H9 (cell line): ENCODE results near the gene FGD6. TPM values are rescaled to one million over a fixed set of nuclear protein-coding genes. Genes with fewer than 3 reads are reported as not detected.

Experiments
- DNase-seq: peaks from one replicate; pipeline ENCODE4 v3.0.0-alpha.2; 2017
- H2AFZ ChIP-seq: one replicate; pipeline ENCODE4 v1.6.1; 2013; ENCODE audit warnings: mild to moderate bottlenecking, low read length, control low read depth, moderate library complexity
- H2AK5ac ChIP-seq: 2 replicates; pipeline ENCODE4 v1.6.1; 2013; ENCODE audit warnings: low read length, control low read depth, mixed read lengths; ENCODE audit not compliant: insufficient read length
- H2BK120ac ChIP-seq: one replicate; pipeline ENCODE4 v1.6.1; 2013; ENCODE audit warnings: low read depth, mild to moderate bottlenecking, low read length, control low read depth, inconsistent platforms; ENCODE audit not compliant: poor library complexity, severe bottlenecking
- H2BK12ac ChIP-seq: 2 replicates; pipeline ENCODE4 v1.6.1; 2013; ENCODE audit warnings: low read length, control low read depth, mixed read lengths, low read depth; ENCODE audit not compliant: insufficient read length
- H2BK15ac ChIP-seq: 2 replicates; pipeline ENCODE4 v1.6.1; 2013; ENCODE audit warnings: low read depth, low read length, control low read depth
- H2BK20ac ChIP-seq: one replicate; pipeline ENCODE4 v1.6.1; 2013; ENCODE audit warnings: low read depth, mild to moderate bottlenecking, low read length, control low read depth, inconsistent platforms; ENCODE audit not compliant: poor library complexity, severe bottlenecking
- H2BK5ac ChIP-seq: 2 replicates; pipeline ENCODE4 v1.6.1; 2013; ENCODE audit warnings: low read length, control low read depth, mixed read lengths; ENCODE audit not compliant: insufficient read length
- H3K14ac ChIP-seq: 2 replicates; pipeline ENCODE4 v1.6.1; 2013; ENCODE audit warnings: low read length, control low read depth; ENCODE audit not compliant: insufficient read depth
- H3K18ac ChIP-seq: 2 replicates; pipeline ENCODE4 v1.6.1; 2013; ENCODE audit warnings: low read depth, mild to moderate bottlenecking, mixed read lengths, low read length, control low read depth; ENCODE audit not compliant: insufficient read length
- H3K23ac ChIP-seq: 2 replicates; pipeline ENCODE4 v1.6.1; 2013; ENCODE audit warnings: low read length, control low read depth, mixed read lengths, low read depth; ENCODE audit not compliant: insufficient read length
- H3K23me2 ChIP-seq: 2 replicates; pipeline ENCODE4 v1.6.1; 2013; ENCODE audit warnings: low read depth, mild to moderate bottlenecking, mixed read lengths, low read length, control low read depth; ENCODE audit not compliant: insufficient read length, poor library complexity, severe bottlenecking
- H3K27ac ChIP-seq: 2 replicates; pipeline ENCODE4 v1.5.1; 2013; ENCODE audit warnings: low read length, control low read depth, mixed read lengths, low read depth; ENCODE audit not compliant: insufficient read length
- H3K27me3 ChIP-seq: 2 replicates; pipeline ENCODE4 v1.6.1; 2013; ENCODE audit warnings: low read length, control low read depth, inconsistent platforms; ENCODE audit not compliant: insufficient read depth
- H3K4ac ChIP-seq: 2 replicates; pipeline ENCODE4 v1.6.1; 2013; ENCODE audit warnings: low read depth, mild to moderate bottlenecking, control low read depth, inconsistent platforms, low read length, moderate library complexity
- H3K4me1 ChIP-seq: 2 replicates; pipeline ENCODE4 v1.6.1; 2013; ENCODE audit warnings: low read length, control low read depth, inconsistent platforms; ENCODE audit not compliant: insufficient read depth
- H3K4me2 ChIP-seq: 2 replicates; pipeline ENCODE4 v1.6.1; 2013; ENCODE audit warnings: low read length, control low read depth, mixed read lengths; ENCODE audit not compliant: insufficient read length, insufficient read depth
- H3K56ac ChIP-seq: 2 replicates; pipeline ENCODE4 v1.6.1; 2013; ENCODE audit warnings: low read depth, mild to moderate bottlenecking, mixed read lengths, low read length, control low read depth; ENCODE audit not compliant: insufficient read length
- H3K79me1 ChIP-seq: 2 replicates; pipeline ENCODE4 v1.6.1; 2013; ENCODE audit warnings: low read depth, mild to moderate bottlenecking, moderate library complexity, low read length, control low read depth, inconsistent platforms; ENCODE audit not compliant: insufficient read depth, poor library complexity, severe bottlenecking
- H3K79me2 ChIP-seq: 2 replicates; pipeline ENCODE4 v1.6.1; 2013; ENCODE audit warnings: low read length, control low read depth, inconsistent platforms; ENCODE audit not compliant: insufficient read depth
- H3K9ac ChIP-seq: 2 replicates; pipeline ENCODE4 v1.6.1; 2013; ENCODE audit warnings: low read length, control low read depth, mixed read lengths; ENCODE audit not compliant: insufficient read length; ENCODE audit errors: extremely low read depth
- H3K9me3 ChIP-seq: one replicate; pipeline ENCODE4 v1.6.1; 2013; ENCODE audit warnings: low read depth, low read length, inconsistent platforms; ENCODE audit not compliant: control insufficient read depth
- H3T11ph ChIP-seq: one replicate; pipeline ENCODE4 v1.6.1; 2013; ENCODE audit warnings: mild to moderate bottlenecking, low read length, control low read depth, inconsistent platforms
- H4K20me1 ChIP-seq: one replicate; pipeline ENCODE4 v1.6.1; 2013; ENCODE audit not compliant: control insufficient read depth, insufficient read length, insufficient read depth
- H4K5ac ChIP-seq: 2 replicates; pipeline ENCODE4 v1.6.1; 2013; ENCODE audit warnings: low read depth, mild to moderate bottlenecking, mixed read lengths, low read length, control low read depth; ENCODE audit not compliant: insufficient read length
- H4K8ac ChIP-seq: replicated peaks from 2 replicates; pipeline ENCODE4 v1.6.1; 2013; ENCODE audit warnings: low read length, control low read depth, mixed read lengths, low read depth; ENCODE audit not compliant: insufficient read length
- H4K91ac ChIP-seq: 2 replicates; pipeline ENCODE4 v1.6.1; 2013; ENCODE audit warnings: low read depth, mild to moderate bottlenecking, moderate library complexity, mixed read lengths, low read length, control low read depth; ENCODE audit not compliant: insufficient read length
- H3K27ac Mint-ChIP-seq, 3 experiments: 2 replicates in 2 of 3; 3 replicates in 1 of 3; pipeline ENCODE4 v1.8.0; 2020 to 2021; ENCODE audit warnings: mixed read lengths in 3 of 3, mild to moderate bottlenecking in 1 of 3, moderate library complexity in 1 of 3
- H3K27me3 Mint-ChIP-seq: 2 replicates; pipeline ENCODE4 v1.8.0; 2021; ENCODE audit warnings: low read depth, mild to moderate bottlenecking, moderate library complexity, mixed read lengths
- H3K36me3 Mint-ChIP-seq, 3 experiments: 2 replicates in 2 of 3; 3 replicates in 1 of 3; pipeline ENCODE4 v1.8.0; 2020 to 2021; ENCODE audit warnings: low read depth in 3 of 3, mixed read lengths in 3 of 3; ENCODE audit not compliant: insufficient read depth in 1 of 3
- H3K4me1 Mint-ChIP-seq, 2 experiments: 2 replicates each; pipeline ENCODE4 v1.8.0; 2020; ENCODE audit warnings: mixed read lengths in 2 of 2
- H3K4me3 Mint-ChIP-seq, 2 experiments: 2 replicates in 1 of 2; 3 replicates in 1 of 2; pipeline ENCODE4 v1.8.0; 2020 to 2021; ENCODE audit warnings: mild to moderate bottlenecking in 2 of 2, mixed read lengths in 2 of 2, moderate library complexity in 1 of 2
- H3K9me3 Mint-ChIP-seq, 2 experiments: 2 replicates in 1 of 2; 3 replicates in 1 of 2; pipeline ENCODE4 v1.8.0; 2020; ENCODE audit warnings: mild to moderate bottlenecking in 2 of 2, mixed read lengths in 2 of 2, moderate library complexity in 1 of 2
- WGBS: extraction: QIAGEN DNeasy Blood & Tissue Kit; methylation state at CpG from one replicate; pipeline ENCODE4 v1.1.7; 2013; ENCODE audit warnings: missing lambda C conversion rate, low lambda C conversion rate, mixed read lengths; ENCODE audit not compliant: insufficient read length; ENCODE audit errors: extremely low coverage; 5-methylcytosine and 5-hydroxymethylcytosine counted together
- total RNA-seq: library from RNA; stranded (reverse); gene quantifications from 2 replicates; pipeline ENCODE4 v1.2.1, GENCODE V29; 2021
- TF ChIP-seq, protein P1 (sequence below): fragments of 200-600 bp; sonication (generic); conservative IDR thresholded peaks from 3 replicates; pipeline ENCODE4 v1.8.0; 2021; ENCODE audit warnings: antibody characterized with exemption, mild to moderate bottlenecking

Gene FGD6
- total RNA-seq, 1 experiment from 2014 or later, result 39.5 TPM

DNA sequence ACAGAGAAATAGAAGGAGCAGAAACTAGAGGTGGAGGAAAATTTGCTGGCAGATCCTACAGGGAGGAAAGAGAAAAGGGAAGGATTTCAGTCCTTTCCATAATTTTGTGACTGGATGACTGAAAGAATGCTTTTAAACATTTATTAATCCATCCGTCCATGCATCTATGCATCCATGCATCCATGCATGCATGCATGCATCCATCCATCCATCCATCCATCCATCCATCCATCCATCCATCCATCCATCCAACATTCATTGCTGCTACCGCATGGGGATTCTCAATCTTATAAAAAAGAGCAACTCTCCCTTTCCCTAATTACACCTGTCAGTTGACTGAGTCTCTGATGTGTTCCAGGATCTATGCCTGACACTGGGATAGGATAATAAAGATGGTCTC is 88.2 kb downstream of the FGD6 start:
- DNase-seq, result no peak
- Histone ChIP-seq H4K20me1 (no peaks in the 10 kb centered on the region), H4K8ac (no peak overlapping the region), H2AK5ac (no peak overlapping the region), H3K23me2 (no peaks in the 10 kb centered on the region), H3K27ac (no peak overlapping the region), H3K79me2 (no peaks in the 10 kb centered on the region), H2BK120ac (no peak overlapping the region), H3K14ac (no peak overlapping the region), H2BK5ac (no peak overlapping the region), H3K79me1 (no peaks in the 10 kb centered on the region), H3K4me1 (no peaks in the 10 kb centered on the region), H4K5ac (no peak overlapping the region), H4K91ac (no peak overlapping the region), H3K23ac (no peak overlapping the region), H3K18ac (no peak overlapping the region), H3K4me2 (no peak overlapping the region), H3K27me3 (no peaks in the 10 kb centered on the region), H3K9me3 (no peaks in the 10 kb centered on the region), H3K9ac (no peak overlapping the region), H2BK20ac (no peak overlapping the region), H2AFZ (no peak overlapping the region), H3K56ac (no peak overlapping the region), H2BK12ac (no peak overlapping the region), H2BK15ac (no peak overlapping the region), H3K4ac (no peak overlapping the region), H3T11ph (no peak overlapping the region)
- Mint-ChIP-seq H3K9me3 (no peaks in the 10 kb centered on the region), H3K4me1 (no peaks in the 10 kb centered on the region), H3K27me3 (no peaks in the 10 kb centered on the region), H3K4me3 (no peak overlapping the region), H3K36me3 (peaks cover 23 to 70% (median 42%) of the 10 kb centered on the region in 3 experiments; a peak in 6 of 7 replicates), H3K27ac (peak overlapping the region in 1 of 3 experiments; percentile 15; a peak in 1 of 7 replicates)
- WGBS, result no CpG with 5 or more reads among the region's 2 CpGs
- TF ChIP-seq, protein P1, sequence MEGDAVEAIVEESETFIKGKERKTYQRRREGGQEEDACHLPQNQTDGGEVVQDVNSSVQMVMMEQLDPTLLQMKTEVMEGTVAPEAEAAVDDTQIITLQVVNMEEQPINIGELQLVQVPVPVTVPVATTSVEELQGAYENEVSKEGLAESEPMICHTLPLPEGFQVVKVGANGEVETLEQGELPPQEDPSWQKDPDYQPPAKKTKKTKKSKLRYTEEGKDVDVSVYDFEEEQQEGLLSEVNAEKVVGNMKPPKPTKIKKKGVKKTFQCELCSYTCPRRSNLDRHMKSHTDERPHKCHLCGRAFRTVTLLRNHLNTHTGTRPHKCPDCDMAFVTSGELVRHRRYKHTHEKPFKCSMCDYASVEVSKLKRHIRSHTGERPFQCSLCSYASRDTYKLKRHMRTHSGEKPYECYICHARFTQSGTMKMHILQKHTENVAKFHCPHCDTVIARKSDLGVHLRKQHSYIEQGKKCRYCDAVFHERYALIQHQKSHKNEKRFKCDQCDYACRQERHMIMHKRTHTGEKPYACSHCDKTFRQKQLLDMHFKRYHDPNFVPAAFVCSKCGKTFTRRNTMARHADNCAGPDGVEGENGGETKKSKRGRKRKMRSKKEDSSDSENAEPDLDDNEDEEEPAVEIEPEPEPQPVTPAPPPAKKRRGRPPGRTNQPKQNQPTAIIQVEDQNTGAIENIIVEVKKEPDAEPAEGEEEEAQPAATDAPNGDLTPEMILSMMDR, result no peak
